Left lung (tissue), 10 donors: ENCODE measurements around the gene KL. TPM values are rescaled to one million over a fixed set of nuclear protein-coding genes. Genes with fewer than 3 reads are reported as not detected.

Experiments used
- ATAC-seq: fragments of 200-7000 bp; cut with Tn5 transposase; one replicate; pipeline ENCODE4 v1.9.1; 2020; ENCODE audit warnings: moderate library complexity
- DNase-seq, 4 donors: peaks; one replicate each; pipeline ENCODE4 v3.0.0-alpha.2; 2013 to 2020
- H3K27ac ChIP-seq, 2 donors: fragments of 200-600 bp; sonication (generic) in 1 of 2; one replicate each; pipeline versions ENCODE4 v1.5.0 to v1.8.0; 2020 to 2021
- H3K27me3 ChIP-seq, 2 donors: fragments of 200-600 bp; sonication (generic) in 1 of 2; one replicate each; pipeline versions ENCODE4 v1.5.0 to v1.8.0; 2020 to 2021
- H3K36me3 ChIP-seq, 2 donors: fragments of 200-600 bp; sonication (generic) in 1 of 2; one replicate each; pipeline versions ENCODE4 v1.5.0 to v1.8.0; 2020 to 2021
- H3K4me1 ChIP-seq, 2 donors: fragments of 200-600 bp; one replicate each; pipeline ENCODE4 v1.8.0; 2021
- H3K4me3 ChIP-seq, 2 donors: fragments of 200-600 bp; sonication (generic) in 1 of 2; one replicate each; pipeline versions ENCODE4 v1.5.0 to v1.8.0; 2020 to 2021; ENCODE audit warnings: mild to moderate bottlenecking in 1 of 2
- H3K9me3 ChIP-seq, 2 donors: fragments of 200-600 bp; sonication (generic) in 1 of 2; one replicate each; pipeline versions ENCODE4 v1.5.0 to v1.8.0; 2020 to 2021
- intact Hi-C, 2 donors: fragments of 100-400 bp; cut with DNase I; formaldehyde crosslinking; loops; one replicate each; pipeline versions ENCODE4 v1.11.2 to v1.14.2; 2022
- polyA plus RNA-seq, 6 donors: library from polyadenylated mRNA; unstranded; fragments of 120-200 nt; gene quantifications; one replicate each; pipeline ENCODE4 v1.2.1, GENCODE V29; 2013; ENCODE audit not compliant: insufficient read length in 6 of 6
- total RNA-seq, 2 donors: library from RNA; stranded (reverse); fragmentation: NEBNext Ultra II Directional; extraction: Animal tissue kit (Norgen Biotek cat#: 25700); gene quantifications; one replicate each; pipeline ENCODE4 v1.2.1, GENCODE V29; 2021
- TF ChIP-seq, protein P1 (sequence below), 2 donors: fragments of 200-600 bp; sonication (generic) in 1 of 2; IDR thresholded peaks; one replicate each; pipeline versions ENCODE4 v1.5.0 to v1.8.0; 2021; ENCODE audit warnings: antibody characterized with exemption in 2 of 2
- donor health status: DM: no; HTN: yes; CAD: no.
- donor health status: DM: no; HTN: no; CAD: no.

The KL gene
- total and polyA plus RNA-seq, 8 donors = 2.8 to 8.6 (median 8.0) TPM

DNA sequence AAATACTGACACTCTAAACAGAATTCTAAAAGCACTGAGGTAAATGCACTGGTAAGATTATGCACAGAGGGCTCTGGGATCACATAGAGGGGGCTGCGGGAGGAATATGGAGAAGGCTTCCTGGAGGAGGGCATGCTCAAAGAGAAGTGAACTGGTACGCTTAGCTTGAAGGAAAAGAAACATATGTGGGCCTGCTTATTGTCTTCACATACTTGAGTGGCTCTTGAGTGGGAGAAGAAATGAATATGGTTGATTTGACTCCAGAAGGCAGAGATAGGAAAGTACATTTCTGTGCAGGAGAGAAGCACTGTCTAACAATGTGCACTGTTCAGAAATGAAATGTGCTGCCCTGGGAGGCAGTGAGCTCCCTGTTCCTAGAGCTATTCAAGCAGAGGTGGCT, 91.1 kb downstream of the KL start:
- Histone ChIP-seq H3K27me3 (no peaks in the 10 kb centered on the region), H3K27ac (no peak overlapping the region), H3K9me3 (no peaks in the 10 kb centered on the region), H3K36me3 (peaks cover 0 to 78% of the 10 kb centered on the region in 2 donors), H3K4me3 (no peak overlapping the region), H3K4me1 (peaks cover 13 to 27% of the 10 kb centered on the region in 2 donors)
- intact Hi-C loops = no loop called here
- TF ChIP-seq, protein P1, sequence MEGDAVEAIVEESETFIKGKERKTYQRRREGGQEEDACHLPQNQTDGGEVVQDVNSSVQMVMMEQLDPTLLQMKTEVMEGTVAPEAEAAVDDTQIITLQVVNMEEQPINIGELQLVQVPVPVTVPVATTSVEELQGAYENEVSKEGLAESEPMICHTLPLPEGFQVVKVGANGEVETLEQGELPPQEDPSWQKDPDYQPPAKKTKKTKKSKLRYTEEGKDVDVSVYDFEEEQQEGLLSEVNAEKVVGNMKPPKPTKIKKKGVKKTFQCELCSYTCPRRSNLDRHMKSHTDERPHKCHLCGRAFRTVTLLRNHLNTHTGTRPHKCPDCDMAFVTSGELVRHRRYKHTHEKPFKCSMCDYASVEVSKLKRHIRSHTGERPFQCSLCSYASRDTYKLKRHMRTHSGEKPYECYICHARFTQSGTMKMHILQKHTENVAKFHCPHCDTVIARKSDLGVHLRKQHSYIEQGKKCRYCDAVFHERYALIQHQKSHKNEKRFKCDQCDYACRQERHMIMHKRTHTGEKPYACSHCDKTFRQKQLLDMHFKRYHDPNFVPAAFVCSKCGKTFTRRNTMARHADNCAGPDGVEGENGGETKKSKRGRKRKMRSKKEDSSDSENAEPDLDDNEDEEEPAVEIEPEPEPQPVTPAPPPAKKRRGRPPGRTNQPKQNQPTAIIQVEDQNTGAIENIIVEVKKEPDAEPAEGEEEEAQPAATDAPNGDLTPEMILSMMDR (IDR thresholded peaks at IDR 0.05) = no peak
- ATAC-seq = no peak
- DNase-seq = no peak

DNA sequence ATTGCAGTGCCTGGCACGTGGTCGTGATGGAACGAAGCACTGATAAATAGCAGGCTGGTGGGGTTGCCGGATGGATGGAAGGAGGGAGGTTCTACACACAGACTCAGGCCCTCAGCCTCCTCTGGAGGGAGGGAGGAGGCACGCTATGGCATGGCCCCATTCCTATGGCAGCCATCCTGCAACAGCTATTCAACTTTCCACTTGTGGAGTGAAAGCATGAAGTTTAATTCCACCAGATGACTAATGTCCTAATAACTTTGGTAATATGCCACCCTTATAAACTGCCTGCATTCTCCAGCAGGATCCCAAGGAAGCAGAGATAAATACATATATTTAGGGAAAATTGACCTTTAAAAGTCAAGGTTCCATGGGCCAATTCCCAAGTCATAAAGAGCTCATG, 92.4 kb downstream of the KL start:
- Histone ChIP-seq H3K27ac (no peak overlapping the region), H3K4me1 (peaks cover 13 to 27% of the 10 kb centered on the region in 2 donors), H3K4me3 (no peak overlapping the region), H3K9me3 (no peaks in the 10 kb centered on the region), H3K27me3 (no peaks in the 10 kb centered on the region), H3K36me3 (peaks cover 0 to 82% of the 10 kb centered on the region in 2 donors)
- intact Hi-C loops = no loop called here
- DNase-seq (no peak), ATAC-seq (no peak)
- TF ChIP-seq, protein P1 (IDR thresholded peaks at IDR 0.05) = no peak

DNA sequence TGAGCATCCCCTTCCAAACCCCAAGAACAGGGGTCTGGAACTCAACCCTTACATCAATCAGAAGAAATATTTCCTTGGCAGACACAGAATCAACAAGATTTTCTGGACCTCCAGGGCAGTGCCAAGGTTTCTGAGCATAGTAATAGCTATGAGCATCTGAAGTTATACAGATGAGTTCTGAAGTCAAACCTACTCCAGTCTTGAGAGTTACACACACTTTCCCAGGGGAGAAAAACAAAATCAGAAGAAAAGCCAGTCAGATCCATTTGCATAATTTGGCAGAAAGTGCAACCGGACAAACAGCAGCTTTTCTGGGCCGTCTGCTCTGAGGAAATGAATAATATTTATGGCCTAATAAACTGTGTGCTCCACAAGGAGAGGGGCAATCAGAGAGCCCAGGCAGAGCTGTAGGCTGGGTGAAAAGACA, 93.1 kb downstream of the KL start:
- no peak overlapping the region for H3K4me3 ChIP-seq
- DNase-seq = no peak
- TF ChIP-seq, protein P1 (IDR thresholded peaks at IDR 0.05) = no peak
- no peak for ATAC-seq
- H3K36me3 ChIP-seq = peaks cover 0 to 84% of the 10 kb centered on the region in 2 donors
- no peaks in the 10 kb centered on the region for H3K27me3 ChIP-seq
- H3K27ac ChIP-seq = peak overlapping the region in 1 of 2 donors; percentile 76
- H3K9me3 ChIP-seq = no peaks in the 10 kb centered on the region
- H3K4me1 ChIP-seq = peaks cover 13 to 27% of the 10 kb centered on the region in 2 donors
- intact Hi-C loops = no loop called here

DNA sequence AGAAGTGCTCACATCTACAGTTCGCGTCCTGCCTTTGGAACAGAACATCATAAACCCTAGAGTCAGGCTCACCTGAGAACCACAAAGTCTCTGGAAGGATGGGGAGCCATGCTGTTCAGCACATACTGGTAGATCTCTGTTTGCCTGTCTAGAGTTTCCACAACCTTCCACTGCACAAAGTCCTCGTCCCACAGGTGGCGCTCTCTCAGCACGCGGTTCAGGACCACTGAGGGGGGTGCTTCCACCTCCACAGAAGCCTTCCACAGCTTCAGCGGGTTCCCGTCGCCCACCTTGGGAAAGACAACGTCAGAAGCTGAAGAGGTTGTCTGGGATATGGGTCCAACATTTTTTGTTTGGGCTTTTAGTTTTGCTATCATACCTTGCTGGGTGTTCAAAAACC, 93.6 kb downstream of the KL start:
- TF ChIP-seq, protein P1 (IDR thresholded peaks at IDR 0.05) = no peak

DNA sequence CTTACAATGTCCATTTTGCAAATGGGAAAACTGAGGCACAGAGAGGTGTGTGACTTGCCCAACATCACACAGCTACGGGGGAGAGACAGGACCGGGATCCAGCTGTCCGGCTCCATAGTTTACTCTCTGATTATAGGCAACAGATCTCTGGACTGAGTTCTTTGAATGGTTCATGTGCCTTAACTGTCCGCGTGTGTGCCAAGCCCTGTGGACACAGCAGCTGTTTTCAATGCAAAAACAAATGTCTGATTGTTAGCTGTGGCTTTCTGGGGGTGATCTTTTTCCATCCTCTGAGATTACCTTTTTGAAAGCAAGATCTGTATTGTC, 94.1 kb downstream of the KL start:
- Histone ChIP-seq H3K4me3 (no peak overlapping the region), H3K27ac (peak overlapping the region; percentile 46 to 76), H3K27me3 (no peaks in the 10 kb centered on the region), H3K36me3 (peaks cover 0 to 82% of the 10 kb centered on the region in 2 donors), H3K9me3 (no peaks in the 10 kb centered on the region), H3K4me1 (peaks cover 13 to 27% of the 10 kb centered on the region in 2 donors)
- intact Hi-C loops = no loop called here
- DNase-seq (no peak), ATAC-seq (peak; percentile 12)
- TF ChIP-seq, protein P1 (IDR thresholded peaks at IDR 0.05) = no peak

More for the DNA sequence above, 93.6 kb downstream of the KL start:
- no peak for ATAC-seq
- H3K9me3 ChIP-seq = no peaks in the 10 kb centered on the region
- H3K4me3 ChIP-seq = no peak overlapping the region
- peaks cover 13 to 27% of the 10 kb centered on the region in 2 donors for H3K4me1 ChIP-seq
- intact Hi-C loops = no loop called here
- no peak for DNase-seq
- H3K36me3 ChIP-seq = peaks cover 0 to 84% of the 10 kb centered on the region in 2 donors
- peak overlapping the region in 1 of 2 donors; percentile 76 for H3K27ac ChIP-seq
- H3K27me3 ChIP-seq = no peaks in the 10 kb centered on the region
